HCT116 (cell line): ENCODE measurements around the gene SLC1A4. TPM values are rescaled to one million over a fixed set of nuclear protein-coding genes. Genes with fewer than 3 reads are reported as not detected.

Source experiments
- ATAC-seq: fragments of 200-7000 bp; cut with Tn5 transposase; 2 replicates; pipeline ENCODE4 v1.9.1; 2020; ENCODE audit warnings: mild to moderate bottlenecking, moderate library complexity
- BruUV-seq: library from RNA; stranded (reverse); fragments of 400-500 nt; replicated peaks from 2 replicates; lab custom pipeline; 2021; lab: Mats Ljungman, UMichigan
- CTCF ChIA-PET: fragments of 300-600 bp; sonication (Branson Sonifier 250); formaldehyde crosslinking; loops from one replicate; lab custom pipeline; 2021; ENCODE audit warnings: antibody characterized with exemption; lab: Charles Lee
- POLR2A ChIA-PET: fragments of 300-600, 350-600 bp; sonication (Branson Sonifier 250); formaldehyde crosslinking; loops from one replicate; lab custom pipeline; 2021; ENCODE audit warnings: antibody characterized with exemption; lab: Charles Lee
- RAD21 ChIA-PET, 2 experiments: fragments of 300-600 bp; sonication (Branson Sonifier 250); formaldehyde crosslinking; loops; one replicate each; lab custom pipeline; 2023; ENCODE audit warnings: low total read pairs in 2 of 2; ENCODE audit not compliant: uncharacterized antibody in 2 of 2, unreplicated experiment in 2 of 2, low non-redundant PET in 1 of 2; lab: Charles Lee
- DNase-seq: peaks from one replicate; pipeline ENCODE4 v3.0.0-alpha.2; 2010; ENCODE audit warnings: low read depth, low spot score
- H2AFZ ChIP-seq: fragments of 200-600 bp; shearing (Covaris generic), sonication (generic); 2 replicates; pipeline ENCODE4 v1.6.1; 2017; ENCODE audit warnings: low read depth, mixed run types, mixed read lengths, antibody characterized with exemption, low read length; ENCODE audit not compliant: poor library complexity, severe bottlenecking
- H3K27ac ChIP-seq: 2 replicates; pipeline ENCODE4 v1.5.1; 2012; ENCODE audit warnings: low read depth, low read length
- H3K27me3 ChIP-seq: fragments of 200-600 bp; sonication (generic); 2 replicates; pipeline ENCODE4 v1.6.1; 2016; ENCODE audit warnings: mixed run types, low read length, mixed read lengths; ENCODE audit not compliant: insufficient read depth
- H3K36me3 ChIP-seq, 2 experiments: fragments of 200-500 bp in 1 of 2; fragments of 200-600 bp in 1 of 2; sonication (Bioruptor generic) in 1 of 2; sonication (generic) in 1 of 2; 2 replicates each; pipeline versions ENCODE4 v1.5.1 to v1.6.1; 2014 to 2016; ENCODE audit warnings: low read length in 2 of 2, inconsistent platforms in 1 of 2, mixed read lengths in 1 of 2, mixed run types in 1 of 2; ENCODE audit not compliant: insufficient read depth in 2 of 2, control insufficient read depth in 1 of 2
- H3K4me1 ChIP-seq, 2 experiments: fragments of 200-600 bp in 1 of 2; sonication (generic) in 1 of 2; 2 replicates each; pipeline versions ENCODE4 v1.5.1 to v1.6.1; 2012 to 2017; ENCODE audit warnings: low read length in 2 of 2, inconsistent platforms in 1 of 2, mild to moderate bottlenecking in 1 of 2, mixed read lengths in 1 of 2, mixed run types in 1 of 2, moderate library complexity in 1 of 2; ENCODE audit not compliant: insufficient read depth in 2 of 2, control insufficient read depth in 1 of 2
- H3K4me2 ChIP-seq: fragments of 200-600 bp; sonication (generic); 2 replicates; pipeline ENCODE4 v1.6.1; 2017; ENCODE audit warnings: mixed run types, low read length, mixed read lengths
- H3K4me3 ChIP-seq, 2 experiments: fragments of 200-600 bp in 1 of 2; sonication (generic) in 1 of 2; replicated peaks in 1 of 2; 2 replicates each; pipeline ENCODE4 v1.5.1; 2011 to 2016; ENCODE audit warnings: low read length in 2 of 2, control low read depth in 1 of 2, low read depth in 1 of 2, mild to moderate bottlenecking in 1 of 2, mixed read lengths in 1 of 2, mixed run types in 1 of 2
- H3K79me2 ChIP-seq: fragments of 200-600 bp; sonication (generic); 2 replicates; pipeline ENCODE4 v1.6.1; 2017; ENCODE audit warnings: mild to moderate bottlenecking, mixed run types, low read length, moderate library complexity, mixed read lengths; ENCODE audit not compliant: insufficient read depth
- H3K9ac ChIP-seq: fragments of 200-600 bp; sonication (generic); 2 replicates; pipeline ENCODE4 v1.6.1; 2016; ENCODE audit warnings: low read length, mixed read lengths
- H3K9me2 ChIP-seq: fragments of 200-600 bp; sonication (generic), shearing (Covaris generic); 2 replicates; pipeline ENCODE4 v1.6.1; 2017; ENCODE audit warnings: mixed run types, mild to moderate bottlenecking, moderate library complexity; ENCODE audit not compliant: insufficient read depth
- H3K9me3 ChIP-seq, 2 experiments: fragments of 200-500 bp in 1 of 2; fragments of 200-600 bp in 1 of 2; sonication (Bioruptor generic) in 1 of 2; sonication (generic) in 1 of 2; 2 replicates each; pipeline ENCODE4 v1.6.1; 2014 to 2017; ENCODE audit warnings: low read length in 2 of 2, mixed read lengths in 2 of 2, inconsistent platforms in 1 of 2, low read depth in 1 of 2, mild to moderate bottlenecking in 1 of 2, mixed run types in 1 of 2, moderate library complexity in 1 of 2; ENCODE audit not compliant: control insufficient read depth in 1 of 2, insufficient read depth in 1 of 2
- H4K20me1 ChIP-seq: fragments of 200-600 bp; sonication (generic), shearing (Covaris generic); 2 replicates; pipeline ENCODE4 v1.6.1; 2017; ENCODE audit warnings: mixed run types, mild to moderate bottlenecking, moderate library complexity; ENCODE audit not compliant: insufficient read depth
- CTCF ChIP-seq, 3 experiments: fragments of 200-600 bp in 1 of 3; sonication (generic) in 1 of 3; IDR thresholded peaks in 2 of 3; conservative IDR thresholded peaks in 1 of 3; 2 replicates each; pipeline ENCODE4 v1.5.1; 2012 to 2017; ENCODE audit warnings: low read depth in 2 of 3, low read length in 2 of 3, antibody characterized with exemption in 1 of 3, borderline replicate concordance in 1 of 3, control low read depth in 1 of 3, mild to moderate bottlenecking in 1 of 3, mixed read lengths in 1 of 3, mixed run types in 1 of 3, moderate library complexity in 1 of 3; ENCODE audit not compliant: insufficient read depth in 1 of 3
- ELF1 ChIP-seq: IDR thresholded peaks from 2 replicates; pipeline ENCODE4 v1.6.1; 2012; ENCODE audit warnings: low read depth, borderline replicate concordance
- EZH2 ChIP-seq: fragments of 200-600 bp; sonication (generic); IDR thresholded peaks from 2 replicates; pipeline ENCODE4 v1.6.1; 2017; ENCODE audit warnings: antibody characterized with exemption, mixed run types
- EZH2phosphoT487 ChIP-seq: fragments of 200-600 bp; IDR thresholded peaks from 2 replicates; pipeline ENCODE4 v1.6.1; 2018; ENCODE audit warnings: antibody characterized with exemption, borderline replicate concordance
- POLR2AphosphoS5 ChIP-seq: IDR thresholded peaks from 2 replicates; pipeline ENCODE4 v1.6.1; 2011; ENCODE audit warnings: mild to moderate bottlenecking, low read depth, low read length, moderate library complexity
- RAD21 ChIP-seq: IDR thresholded peaks from 2 replicates; pipeline ENCODE4 v1.6.1; 2012; ENCODE audit warnings: low read depth, mild to moderate bottlenecking
- SP1 ChIP-seq: IDR thresholded peaks from 2 replicates; pipeline ENCODE4 v1.6.1; 2012; ENCODE audit warnings: low read depth
- ZBTB33 ChIP-seq: IDR thresholded peaks from 2 replicates; pipeline ENCODE4 v1.6.1; 2011; ENCODE audit warnings: mild to moderate bottlenecking, low read length, moderate library complexity; ENCODE audit not compliant: insufficient replicate concordance; ENCODE audit errors: extremely low read depth
- ZNF274 ChIP-seq: fragments of 200-500 bp; sonication (Bioruptor generic); IDR thresholded peaks from 2 replicates; pipeline ENCODE4 v1.6.1; 2014; ENCODE audit warnings: mild to moderate bottlenecking, low read depth, low read length, inconsistent platforms
- intact Hi-C: fragments of 100-400 bp; cut with micrococcal nuclease; formaldehyde crosslinking; loops from 2 replicates; pipeline ENCODE4 v1.10.0; 2022
- total RNA-seq: library from RNA; stranded (reverse); gene quantifications from one replicate; pipeline ENCODE4 v1.2.1, GENCODE V29; 2021; ENCODE audit not compliant: unreplicated experiment

Gene SLC1A4
- total RNA-seq, 1 experiment from 2014 or later: 9.2 TPM

GRCh38 chr2:65027616-65028244 is 38.5 kb downstream of the SLC1A4 start:
- RAD21 ChIA-PET: no interaction called here

More at GRCh38 chr2:65027616-65028244, 38.5 kb downstream of the SLC1A4 start:
- no peaks in the 10 kb centered on the region for H3K79me2 ChIP-seq
- H3K27me3 ChIP-seq: no peaks in the 10 kb centered on the region
- no peak for TF ChIP-seq ZNF274
- TF ChIP-seq SP1: no peak
- TF ChIP-seq EZH2phosphoT487: no peak
- TF ChIP-seq RAD21: no peak
- TF ChIP-seq POLR2AphosphoS5: no peak
- no peak for TF ChIP-seq EZH2
- TF ChIP-seq ZBTB33: no peak
- TF ChIP-seq ELF1: no peak
- no peak for TF ChIP-seq CTCF (IDR thresholded peaks at IDR 0.05 in 2 of 3, conservative IDR thresholded peaks at IDR 0.05 in 1 of 3; ENCODE audit: borderline replicate concordance in 1 of 3, insufficient read depth in 1 of 3, low read depth in 2 of 3, low read length in 2 of 3)
- TF ChIP-seq, all 23 proteins: peak for 0
- H3K4me3 ChIP-seq: no peak overlapping the region
- BruUV-seq: no TSS peak
- CTCF ChIA-PET: no interaction called here
- H3K36me3 ChIP-seq: no peaks in the 10 kb centered on the region
- no peaks in the 10 kb centered on the region for H3K9me3 ChIP-seq
- no peak overlapping the region for H3K9ac ChIP-seq
- H2AFZ ChIP-seq: no peak overlapping the region
- H3K4me2 ChIP-seq: no peak overlapping the region
- no peaks in the 10 kb centered on the region for H3K9me2 ChIP-seq
- intact Hi-C loops: no loop called here
- no peaks in the 10 kb centered on the region for H4K20me1 ChIP-seq
- no peak overlapping the region for H3K27ac ChIP-seq
- peaks cover 0 to 7% of the 10 kb centered on the region in 2 experiments; a peak in 1 of 4 replicates for H3K4me1 ChIP-seq
- ATAC-seq: no peak
- no peak for DNase-seq
- POLR2A ChIA-PET: no interaction called here
